CD1c-positive myeloid dendritic cell (primary cell): ENCODE data around the gene PCBD1.
"Not testable (repeated sequence)": the region's sequence is repeated elsewhere in the genome, so short reads cannot be mapped to it uniquely, and the experiment has no call there.

Experiments
- DNase-seq: peaks from one replicate; pipeline ENCODE4 v3.0.0-alpha.2; 2016; ENCODE audit errors: extremely low spot score

Gene PCBD1

DNA sequence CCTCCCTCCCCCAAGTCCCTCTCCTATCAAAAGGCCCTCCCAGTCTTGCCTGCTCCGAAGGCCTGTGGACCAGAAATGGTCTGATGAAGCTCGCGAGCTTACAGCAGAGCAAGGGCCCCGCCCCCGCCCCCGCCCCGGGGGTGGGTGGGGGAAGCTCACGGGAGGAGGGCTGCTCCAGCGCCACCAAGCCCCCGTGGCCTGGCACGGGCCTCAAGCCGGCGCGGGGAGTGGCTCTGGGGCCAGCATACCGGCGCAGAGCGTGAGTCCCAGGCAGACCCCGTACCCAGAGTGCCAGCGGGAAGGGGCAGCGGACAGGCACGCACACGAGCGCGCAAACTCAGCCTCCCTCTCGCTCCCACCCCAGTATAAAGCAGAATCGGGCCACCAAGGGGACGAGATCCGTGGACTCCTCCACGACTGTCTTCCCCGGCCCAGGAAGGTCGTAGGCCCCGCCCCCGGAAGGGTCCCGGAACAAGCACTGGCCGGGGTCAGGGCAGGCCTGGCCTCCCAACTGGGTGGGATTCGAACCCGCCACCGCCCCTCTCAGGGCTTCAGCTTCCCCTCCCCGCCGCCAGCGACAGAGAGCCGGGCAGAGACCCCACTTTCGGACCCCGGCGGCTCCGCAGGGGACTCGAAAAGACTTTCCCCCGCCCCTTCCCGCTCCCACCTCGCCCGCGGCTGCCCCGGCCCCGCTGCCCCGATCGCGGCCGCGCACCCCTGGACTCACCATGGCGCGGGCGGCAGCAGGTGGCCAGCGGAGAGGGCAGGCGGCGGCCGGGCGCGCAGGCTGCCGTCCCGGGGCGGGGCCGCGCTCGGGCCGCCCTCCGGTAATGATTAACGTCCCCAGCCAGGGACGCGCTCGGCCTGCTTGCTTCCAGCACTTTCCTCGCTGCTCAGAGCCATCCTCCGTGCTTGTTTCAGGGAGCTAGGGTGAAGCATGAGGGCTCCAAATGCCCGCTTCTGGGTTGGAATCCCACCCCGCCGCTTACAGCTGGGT lies at the start of gene PCBD1:
Gene PCBD1, minus strand, starts transcription at position 762 of the 997 bp plus-strand sequence. Its CDS starts 32 bp downstream, at position 730.
- DNase-seq, result peak; percentile 72

DNA sequence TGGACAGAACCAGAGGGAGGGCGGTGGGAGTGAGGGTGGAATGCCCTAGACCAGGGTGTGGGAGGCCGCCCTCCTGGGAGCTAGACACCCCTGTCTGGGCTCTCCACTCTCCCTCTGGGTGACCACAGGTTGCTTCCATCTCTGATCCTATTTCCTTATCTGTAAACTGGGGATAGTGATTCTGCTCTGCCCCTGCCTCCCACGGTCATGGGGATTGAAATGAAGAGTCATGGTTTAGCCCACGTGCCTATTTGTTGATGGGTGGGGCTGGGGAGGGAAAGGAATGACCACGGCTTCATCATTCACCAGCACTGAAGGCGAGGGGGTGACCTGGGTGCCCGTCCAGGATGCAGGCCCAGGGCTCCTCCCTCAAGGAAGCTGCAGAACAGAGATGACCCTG lies 49.3 kb upstream of the PCBD1 start:
- no peak for DNase-seq

DNA sequence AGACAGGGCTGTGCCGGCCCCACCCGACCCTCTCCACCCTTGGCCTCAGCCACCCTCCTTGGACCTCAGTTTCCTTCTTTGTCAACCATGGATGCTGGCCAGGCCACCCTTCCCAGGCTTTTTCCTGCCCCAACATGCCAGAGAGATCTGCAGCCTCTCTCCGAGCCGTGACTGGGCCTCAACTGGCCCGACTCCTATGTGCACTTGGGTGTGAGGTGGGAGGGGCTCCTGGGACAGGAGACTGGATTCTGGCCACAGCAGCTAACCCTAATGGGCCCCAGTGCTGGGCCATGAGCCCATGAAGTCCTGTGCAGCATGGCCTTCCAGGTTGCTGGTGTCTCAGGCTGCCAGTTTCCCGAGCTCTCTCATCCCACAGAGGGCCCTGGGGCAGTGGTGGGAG lies 47.7 kb upstream of the PCBD1 start:
- DNase-seq, result no peak

DNA sequence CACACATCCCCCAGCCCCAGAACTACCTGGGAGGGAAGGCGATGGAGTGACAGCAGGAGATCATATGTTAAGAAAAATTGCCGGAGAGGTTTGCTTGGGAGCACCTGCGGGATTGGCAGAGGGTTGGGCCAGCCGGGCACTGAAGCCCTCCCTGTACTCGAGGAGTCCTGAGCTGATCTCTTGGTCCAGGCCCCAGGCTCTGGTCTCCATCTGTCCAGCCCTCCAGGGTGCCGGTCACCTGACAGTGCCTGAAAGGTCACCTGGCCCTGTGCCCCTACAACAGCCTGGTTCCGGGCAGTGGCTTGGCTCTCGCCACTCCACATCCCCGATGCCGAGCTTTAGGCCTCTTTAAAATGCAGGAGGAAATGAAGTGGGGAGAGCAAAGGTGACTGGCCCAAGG lies 47.3 kb upstream of the PCBD1 start:
- DNase-seq, result no peak

DNA sequence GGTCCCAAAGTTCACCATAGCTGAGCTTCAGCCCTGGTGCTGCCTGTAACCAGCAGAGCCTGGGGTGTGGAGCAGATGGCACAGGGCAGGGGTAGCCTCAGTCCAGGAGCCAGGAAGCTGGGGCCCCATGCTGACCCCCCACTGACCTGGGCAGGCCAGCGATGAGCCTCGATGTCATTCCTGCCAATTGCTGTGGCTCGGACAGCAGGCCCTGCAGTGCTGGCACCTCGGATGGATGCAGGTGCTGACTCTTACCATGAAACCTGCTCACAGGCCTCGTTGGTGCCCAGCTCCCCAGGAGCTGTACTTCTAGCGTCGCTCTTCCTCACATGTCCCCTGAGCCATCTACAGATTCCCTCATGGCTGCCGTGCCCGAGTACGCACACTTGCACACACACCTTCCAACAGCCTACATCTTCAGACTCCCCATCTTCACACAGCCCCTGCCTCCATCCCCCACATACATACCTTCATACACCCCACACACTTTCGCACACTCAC lies 46.8 kb upstream of the PCBD1 start:
- DNase-seq, result no peak

DNA sequence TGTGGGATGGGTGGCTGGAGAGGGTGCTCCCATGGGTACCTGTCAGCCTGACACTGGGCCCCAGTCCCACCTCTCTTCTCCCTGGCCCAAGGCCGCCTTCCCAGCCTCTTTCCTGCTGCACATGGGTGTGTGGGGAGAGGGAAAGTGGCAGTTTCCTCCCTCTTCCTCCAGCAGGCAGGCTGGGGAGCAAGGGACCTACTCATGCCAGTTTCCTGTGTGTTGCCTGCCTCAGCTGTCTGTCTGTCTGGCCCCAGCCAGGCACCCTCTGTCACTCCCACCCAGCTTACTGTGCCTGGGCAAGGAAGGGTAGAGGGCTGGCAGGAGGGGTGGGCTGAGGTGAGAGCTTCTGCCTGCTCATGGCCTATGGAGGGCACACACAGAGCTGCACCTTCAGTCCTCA lies 46.3 kb upstream of the PCBD1 start:
- DNase-seq, result no peak

DNA sequence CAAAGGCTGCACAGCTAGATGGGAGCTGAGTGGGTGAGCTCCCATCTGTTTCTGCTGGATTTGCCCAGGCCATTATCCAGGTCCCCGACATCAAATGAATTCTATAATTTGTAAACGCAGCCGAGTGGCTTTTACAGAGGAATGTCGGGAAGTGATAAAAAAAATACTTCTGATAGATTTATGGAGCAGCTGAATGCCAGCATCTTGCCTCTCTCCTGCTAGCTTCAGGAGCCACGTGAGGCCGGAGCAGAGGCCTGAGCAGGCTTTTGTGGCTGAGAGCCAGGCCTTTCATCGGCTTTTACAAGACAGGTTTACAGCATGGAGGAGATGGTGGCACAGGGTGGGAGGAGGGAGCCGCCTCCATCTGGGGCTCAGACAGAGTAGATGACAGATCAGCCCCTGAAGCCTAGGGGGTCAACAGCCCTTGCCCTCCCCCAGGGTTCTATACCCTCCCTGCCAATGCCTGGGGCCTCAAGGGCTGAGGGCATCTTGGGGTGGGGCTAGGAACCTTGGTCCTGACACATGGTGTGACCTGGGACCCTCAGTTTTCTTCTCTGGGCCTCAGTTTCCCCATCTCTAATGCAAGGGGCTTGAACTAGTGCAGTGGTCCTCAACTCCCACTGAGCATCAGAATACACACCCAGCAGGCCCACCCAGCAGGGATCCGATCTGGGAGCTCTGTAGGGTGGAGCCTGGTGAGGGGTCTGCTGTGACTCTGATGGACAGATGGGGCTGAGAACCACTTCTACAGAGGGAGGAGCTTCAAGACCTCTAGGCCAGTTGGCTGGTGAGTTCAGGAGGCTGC lies 44.2 kb upstream of the PCBD1 start:
- no peak for DNase-seq

DNA sequence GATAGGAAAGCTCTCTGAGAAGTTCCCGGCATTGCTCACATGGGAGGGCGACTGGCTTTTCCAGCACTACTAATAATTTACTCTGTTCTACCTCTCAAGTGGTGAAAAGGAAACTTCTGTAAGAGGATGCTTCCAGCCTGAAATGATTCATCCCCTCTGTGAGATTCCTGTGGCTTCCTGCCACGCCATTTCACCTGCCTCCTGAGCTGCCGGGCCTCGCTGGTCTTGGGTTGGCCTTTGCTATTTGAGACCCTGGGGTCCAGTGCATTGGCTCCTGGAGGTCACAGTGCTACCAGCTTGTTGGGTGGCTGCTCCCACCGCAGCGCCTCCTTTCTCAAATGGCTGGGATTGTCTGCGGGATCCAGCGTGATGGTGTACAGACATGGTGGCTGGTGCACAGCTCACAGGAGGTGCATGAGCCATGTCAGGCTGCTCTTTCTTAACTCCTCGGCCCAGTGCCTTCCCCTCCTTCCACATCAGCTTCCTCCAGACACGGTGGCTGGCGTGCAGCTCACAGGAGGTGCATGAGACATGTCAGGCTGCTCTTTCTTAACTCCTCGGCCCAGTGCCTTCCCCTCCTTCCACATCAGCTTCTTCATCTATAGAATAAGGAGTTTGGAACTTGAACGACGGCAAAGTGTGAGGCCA lies 42.9 kb upstream of the PCBD1 start:
- DNase-seq, result no peak

DNA sequence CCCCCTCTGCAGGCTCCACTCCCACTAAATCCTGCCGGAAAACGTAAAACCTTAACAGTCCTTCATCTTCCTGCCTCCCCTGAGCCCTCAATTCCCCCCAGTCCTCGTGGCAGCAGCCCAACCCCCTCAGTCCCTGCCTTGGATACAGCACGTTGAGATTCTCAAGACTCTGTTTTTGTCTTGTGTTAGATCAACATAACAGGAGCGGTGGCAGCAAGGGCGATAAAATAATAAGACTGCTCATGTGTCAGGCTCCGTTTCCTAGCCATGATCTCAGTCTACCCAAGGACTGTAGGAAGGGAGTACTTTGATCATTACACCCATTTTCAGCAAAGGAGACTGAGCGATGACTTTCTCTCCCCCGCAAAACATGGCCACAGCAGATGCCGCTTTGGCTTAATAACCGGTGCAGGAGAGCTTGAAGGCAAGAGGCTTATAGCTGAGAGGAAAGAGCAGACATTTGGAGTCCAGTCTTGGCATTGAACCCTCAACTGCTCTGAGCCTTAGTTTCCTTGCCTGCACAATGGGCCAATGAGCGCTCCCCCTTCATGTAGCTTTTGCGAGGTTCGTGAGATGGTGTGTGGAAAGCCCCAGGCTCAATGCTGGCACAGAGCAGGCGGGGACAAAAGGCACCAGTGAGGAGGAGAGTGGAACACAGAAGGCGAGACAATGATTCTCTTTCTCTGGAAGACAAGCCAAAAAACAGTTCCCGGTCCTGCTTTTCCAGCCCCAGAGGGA lies 42.1 kb upstream of the PCBD1 start:
- DNase-seq, result no peak

DNA sequence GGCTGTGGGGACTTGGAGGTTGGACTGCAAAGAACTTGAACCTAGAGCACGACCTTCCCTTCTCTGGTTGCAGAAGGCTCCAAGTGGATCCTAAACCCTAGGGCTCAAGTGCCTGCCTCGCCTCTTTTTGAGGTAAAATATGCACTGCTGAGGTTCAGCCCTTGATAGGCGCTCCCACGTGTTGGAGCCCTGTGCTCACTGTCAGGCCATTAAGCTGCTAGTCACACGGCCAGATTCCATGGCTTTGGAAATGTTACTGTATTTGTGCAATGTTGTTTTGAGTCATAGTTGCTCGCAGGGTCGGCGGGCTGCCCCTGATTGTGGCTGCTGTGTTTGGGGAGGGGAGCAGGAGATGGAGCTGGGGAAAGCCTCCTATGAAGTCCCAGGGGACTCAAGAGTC lies 39.8 kb upstream of the PCBD1 start:
- DNase-seq, result no peak

DNA sequence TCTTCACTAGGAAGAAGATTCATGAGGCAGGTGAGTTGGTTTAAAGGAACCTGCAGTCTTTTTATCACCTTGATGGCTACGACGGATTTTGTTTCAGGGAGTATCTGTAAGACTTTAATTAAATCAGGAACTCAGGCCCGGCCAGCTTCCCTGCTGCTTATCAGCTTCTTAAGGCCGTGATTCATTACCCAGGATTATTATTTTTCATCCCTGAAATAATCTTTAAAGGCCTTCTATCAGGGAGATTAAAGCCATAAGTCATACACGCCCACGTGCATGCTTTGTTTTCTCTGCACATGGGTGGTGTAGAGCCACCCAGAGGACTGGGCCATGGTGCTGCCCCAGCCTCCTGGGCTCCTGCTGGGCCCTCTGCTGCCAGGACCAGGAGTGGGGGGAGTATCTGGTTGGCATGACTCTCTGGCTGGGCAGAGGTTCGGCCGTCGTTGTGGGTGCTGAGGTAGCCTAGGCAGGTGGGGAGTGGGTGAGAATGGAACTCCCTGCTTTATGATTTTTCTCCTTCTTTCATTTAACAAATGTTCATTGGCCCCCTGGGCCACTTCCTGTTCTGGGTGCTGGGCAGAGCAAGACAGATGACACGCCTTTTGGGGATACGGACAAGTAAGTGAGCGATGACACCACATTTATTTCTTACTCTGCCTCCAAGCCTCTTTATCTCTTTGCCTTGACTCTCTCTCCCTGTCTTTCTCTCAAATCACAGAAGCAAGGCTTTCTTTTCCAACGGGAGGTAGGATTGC lies 39.0 kb upstream of the PCBD1 start:
- peak; percentile 18 for DNase-seq

DNA sequence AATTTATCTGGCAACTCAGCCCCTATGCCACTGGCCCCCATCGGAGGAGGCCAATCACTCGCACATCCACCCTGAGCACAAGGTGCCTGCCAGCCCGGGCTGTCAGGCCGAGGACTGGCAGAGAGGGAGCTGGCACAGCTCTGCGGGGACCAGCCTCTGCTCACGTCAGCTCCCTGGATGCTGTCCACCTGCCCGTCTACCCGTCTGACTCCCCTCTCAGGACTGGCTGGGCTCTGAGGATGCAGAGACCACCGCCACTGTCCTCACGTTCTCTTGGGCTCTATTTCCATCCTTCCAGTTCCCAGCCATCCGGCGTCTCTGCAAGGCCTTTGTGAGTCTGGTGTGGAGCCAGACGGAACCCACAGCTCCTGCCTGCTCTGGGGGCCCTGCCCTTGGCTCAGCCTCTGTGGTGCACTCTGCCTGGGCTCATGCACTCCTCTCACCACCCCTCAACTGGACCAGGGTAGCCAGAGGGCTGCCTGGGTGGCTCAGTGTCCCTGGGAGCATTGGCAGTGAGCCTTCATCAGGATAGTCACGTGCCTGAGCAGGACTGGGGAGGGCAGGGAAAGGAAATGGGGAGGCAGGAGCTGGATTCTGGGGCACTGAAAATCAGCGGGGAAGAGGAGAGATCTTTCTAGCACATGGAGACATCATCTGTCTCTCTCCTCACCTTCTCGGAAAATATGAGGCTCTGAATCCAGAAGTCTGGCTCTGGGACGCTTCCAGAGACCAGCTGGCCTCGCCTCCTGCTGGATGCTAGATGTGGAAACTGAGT lies 38.0 kb upstream of the PCBD1 start:
- no peak for DNase-seq

DNA sequence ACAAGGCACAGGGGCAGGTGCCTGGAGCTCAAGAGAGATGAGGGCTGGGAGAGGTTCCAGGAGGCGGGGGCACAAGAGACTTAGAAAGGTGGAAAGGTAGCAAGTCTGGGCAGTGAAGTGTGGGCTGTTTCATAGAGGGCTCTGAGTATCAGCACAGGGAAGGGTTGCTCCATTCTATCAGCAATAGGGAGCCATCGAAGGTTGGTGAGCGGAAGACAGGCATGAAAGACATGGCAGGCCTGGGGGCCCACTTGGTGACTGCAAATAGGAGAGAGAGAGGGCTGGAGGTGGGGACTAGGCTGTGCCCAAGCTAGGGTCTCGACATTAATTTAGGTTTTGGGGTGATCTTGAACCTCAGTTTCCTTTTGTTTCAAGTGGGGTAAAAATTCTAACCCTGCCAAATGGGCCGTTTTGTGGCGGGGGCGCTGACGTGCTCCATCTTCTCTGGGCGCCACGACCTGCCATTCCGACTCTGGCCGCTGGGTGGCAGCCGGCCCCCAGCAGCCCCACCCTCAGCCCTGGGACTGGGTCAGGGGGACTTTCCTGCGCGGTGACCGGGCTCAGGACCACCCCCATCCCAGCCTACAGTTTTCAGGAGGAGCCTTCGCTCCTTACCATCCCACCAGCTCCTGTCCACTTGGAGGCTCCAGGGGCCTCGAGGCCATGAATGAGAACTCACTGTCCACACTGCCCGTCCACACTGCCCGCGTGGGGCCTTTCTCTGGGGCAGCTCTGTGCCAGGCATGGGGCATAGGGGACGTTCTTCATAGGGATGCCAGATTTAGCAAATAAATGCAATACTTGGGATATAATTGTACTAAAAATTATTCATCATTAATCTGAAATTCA lies 37.2 kb upstream of the PCBD1 start:
- peak; percentile 57 for DNase-seq

DNA sequence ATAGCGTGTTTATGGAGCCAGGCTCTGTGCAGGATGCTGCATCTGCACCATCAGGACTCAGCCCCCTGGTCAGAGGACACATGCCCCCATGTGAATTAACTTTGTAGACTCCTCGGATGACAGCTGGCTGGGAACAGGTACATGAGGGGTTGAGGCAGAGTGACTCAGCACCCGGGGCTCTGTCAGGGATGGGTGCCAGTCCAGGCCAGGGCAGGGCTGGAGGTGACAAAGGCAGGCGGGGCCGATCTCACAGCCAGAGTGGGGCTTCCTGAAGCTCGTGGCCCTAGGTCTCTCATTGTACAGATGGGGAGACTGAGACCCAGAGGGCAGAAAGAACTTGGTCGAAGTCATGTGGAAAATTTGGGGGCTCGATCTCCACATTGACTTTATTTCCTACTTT lies 35.3 kb upstream of the PCBD1 start:
- DNase-seq, result no peak

DNA sequence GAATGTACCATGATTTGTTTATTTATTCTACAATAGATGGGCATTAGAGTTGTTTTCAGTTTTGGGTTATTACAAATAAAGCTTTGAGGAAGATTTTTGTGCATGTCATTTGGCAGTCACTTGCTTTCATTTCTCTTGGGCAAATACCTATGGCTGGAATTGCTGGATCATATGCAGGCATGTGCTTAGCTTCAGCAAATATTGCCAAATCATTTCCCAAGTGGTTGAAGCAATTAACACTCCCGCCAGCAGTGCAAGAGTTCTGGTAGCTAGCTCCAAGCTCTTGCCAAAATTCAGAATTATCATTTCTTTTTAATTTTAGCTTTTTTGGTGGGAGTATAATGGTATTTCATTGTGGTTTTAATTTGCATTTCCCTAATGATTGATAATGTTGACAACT lies 32.9 kb upstream of the PCBD1 start:
- DNase-seq, result no peak

DNA sequence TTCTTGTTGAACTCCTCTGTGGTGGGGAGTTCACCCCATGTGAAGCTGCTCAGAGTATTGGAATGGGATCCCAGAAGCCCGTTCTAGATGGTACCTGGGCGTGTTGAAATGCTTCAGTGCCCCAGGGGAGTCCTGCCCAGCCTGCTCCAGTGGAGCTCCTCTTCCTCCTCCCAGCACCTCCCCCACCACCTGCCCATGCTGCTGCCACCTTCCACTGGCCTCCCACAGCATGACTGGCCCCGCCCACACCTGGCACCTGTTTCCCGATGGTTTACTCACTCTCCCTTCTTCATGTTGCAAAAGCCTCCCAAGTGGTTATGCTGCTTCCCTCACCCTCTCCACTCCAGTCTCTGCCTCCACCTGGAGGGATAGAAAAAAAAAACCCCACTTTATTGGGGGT lies 32.2 kb upstream of the PCBD1 start:
- no peak for DNase-seq

DNA sequence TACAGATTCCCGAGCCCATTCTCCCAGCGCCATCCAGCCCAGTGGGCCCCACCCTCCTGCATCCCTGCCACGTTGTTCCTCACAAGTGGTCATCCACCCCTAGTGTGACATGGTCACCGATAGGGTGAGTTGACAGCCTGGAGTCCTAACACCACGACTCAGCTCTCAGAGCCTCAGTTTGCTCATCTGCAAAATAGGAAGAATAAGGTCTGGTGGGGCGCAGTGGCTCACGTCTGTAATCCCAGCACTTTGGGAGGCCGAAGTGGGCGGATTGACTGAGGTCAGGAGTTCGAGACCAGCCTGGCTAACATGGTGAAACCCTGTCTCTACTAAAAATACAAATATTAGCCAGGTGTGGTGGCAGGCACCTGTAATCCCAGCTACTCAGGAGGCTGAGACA lies 31.5 kb upstream of the PCBD1 start:
- not testable (repeated sequence) for DNase-seq

DNA sequence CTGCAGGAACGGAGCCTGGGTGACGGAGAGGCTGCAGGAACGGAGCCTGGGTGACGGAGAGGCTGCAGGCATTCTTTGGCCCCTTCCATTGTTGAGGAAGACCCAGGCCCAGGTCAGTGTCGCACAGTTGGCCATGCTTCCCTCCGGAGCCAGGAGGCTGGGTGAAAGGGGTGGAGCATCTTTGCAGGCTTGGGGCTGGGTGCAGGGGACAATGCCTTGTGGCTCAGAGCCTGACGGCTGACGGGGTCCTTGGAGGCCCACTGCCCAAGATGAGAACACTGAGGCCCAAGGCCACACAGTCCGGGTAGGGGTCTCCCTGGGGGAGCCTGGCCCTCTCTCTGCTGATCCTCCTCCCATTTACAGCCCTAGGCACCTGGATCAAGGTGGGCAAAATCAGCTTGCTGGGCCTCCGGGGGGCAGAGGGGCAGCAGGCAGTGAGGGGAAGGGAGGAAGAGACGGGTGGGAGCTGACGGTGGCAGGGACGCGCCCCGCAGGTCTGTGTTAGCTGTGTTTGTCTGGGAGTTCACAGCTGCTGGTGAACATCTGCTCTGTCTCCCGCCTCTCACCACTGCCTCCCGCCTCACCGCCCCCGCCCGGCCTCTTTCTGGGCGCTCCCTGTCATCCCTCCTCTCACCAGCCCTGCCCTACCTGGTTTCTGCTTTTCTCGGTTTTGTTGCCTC lies 30.6 kb upstream of the PCBD1 start:
- no peak for DNase-seq
